GM19468 (cell line): Measurements from ENCODE around the gene PCBP3.

Source experiments
- ATAC-seq: cut with Tn5 transposase; IDR thresholded peaks from one replicate; pipeline ENCODE4 v1.9.1; 2021; ENCODE audit warnings: mild to moderate bottlenecking, moderate library complexity, moderate number of reproducible peaks; ENCODE audit not compliant: unreplicated experiment; ENCODE audit errors: extremely low read depth

PCBP3 gene

GRCh38 chr21:45833414-45833813 is 189.9 kb downstream of the PCBP3 start:
- no peak for ATAC-seq

GRCh38 chr21:45834026-45834715 is 190.6 kb downstream of the PCBP3 start:
- ATAC-seq = no peak

- no peak for ATAC-seq
Observed at GRCh38 chr21:45834821-45835293, 191.3 kb downstream of the PCBP3 start.

GRCh38 chr21:45835301-45836267 is 192.1 kb downstream of the PCBP3 start:
- ATAC-seq = no peak

GRCh38 chr21:45836268-45836655 is 192.7 kb downstream of the PCBP3 start:
- ATAC-seq = no peak

- ATAC-seq = no peak
Observed at GRCh38 chr21:45836694-45837670, 193.5 kb downstream of the PCBP3 start.

GRCh38 chr21:45837936-45838335 is 194.4 kb downstream of the PCBP3 start:
- no peak for ATAC-seq

- ATAC-seq = no peak
Observed at GRCh38 chr21:45838634-45839033, 195.1 kb downstream of the PCBP3 start.

GRCh38 chr21:45839274-45839673 is 195.7 kb downstream of the PCBP3 start:
- ATAC-seq = no peak

GRCh38 chr21:45841033-45841432 is 197.5 kb downstream of the PCBP3 start:
- no peak for ATAC-seq

GRCh38 chr21:45843426-45843825 is 199.9 kb downstream of the PCBP3 start:
- ATAC-seq = no peak

- no peak for ATAC-seq
Observed at GRCh38 chr21:45844181-45844580, 200.7 kb downstream of the PCBP3 start.

- ATAC-seq = no peak
Observed at GRCh38 chr21:45845063-45845769, 201.7 kb downstream of the PCBP3 start.

- no peak for ATAC-seq
Observed at GRCh38 chr21:45845770-45846090, 202.2 kb downstream of the PCBP3 start.

- no peak for ATAC-seq
Observed at GRCh38 chr21:45846373-45847160, 203.0 kb downstream of the PCBP3 start.

GRCh38 chr21:45847870-45848269 is 204.3 kb downstream of the PCBP3 start:
- ATAC-seq = no peak

GRCh38 chr21:45848331-45848730 is 204.8 kb downstream of the PCBP3 start:
- ATAC-seq = no peak

- no peak for ATAC-seq
Observed at GRCh38 chr21:45848805-45849204, 205.3 kb downstream of the PCBP3 start.

GRCh38 chr21:45849651-45850050 is 206.1 kb downstream of the PCBP3 start:
- no peak for ATAC-seq
